Inflammatory macrophage treated with lipopolysaccharide for 4 hours (primary cell): ENCODE data around the gene IKBKG.
"Not testable (repeated sequence)": the region's sequence is repeated elsewhere in the genome, so short reads cannot be mapped to it uniquely, and the experiment has no call there.

ENCODE experiments used
- DNase-seq: peaks from one replicate; pipeline ENCODE4 v3.0.0-alpha.2; 2020

IKBKG gene

GRCh38 chrX:154526901-154527675, 20.3 kb upstream of the IKBKG start:
- peak; percentile 63 for DNase-seq

- DNase-seq, result no peak
These were observed 18.2 kb upstream of the IKBKG start for GRCh38 chrX:154529206-154529612.

- DNase-seq, result no peak
These were observed 17.1 kb upstream of the IKBKG start for GRCh38 chrX:154530286-154530685.

DNA sequence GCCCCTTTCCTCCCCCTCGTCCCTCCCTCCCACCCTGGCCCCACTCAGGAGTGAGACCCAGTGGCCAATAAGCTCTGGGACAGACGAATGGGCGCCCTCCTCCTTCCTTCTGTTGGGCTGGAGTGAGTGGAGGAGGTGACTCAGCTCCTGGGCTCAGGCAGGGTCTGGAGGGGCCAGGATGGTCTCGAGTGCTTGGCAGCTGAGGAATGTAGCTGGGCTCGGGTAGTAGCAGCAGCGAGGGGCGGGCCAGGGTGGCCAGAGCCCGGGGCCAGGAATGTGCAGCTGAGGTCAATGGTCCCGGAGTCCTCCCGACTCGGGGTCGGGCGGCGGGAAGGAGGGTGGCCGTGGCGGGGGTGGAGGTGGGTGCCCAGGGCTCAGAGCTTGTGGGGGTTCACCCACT, 15.8 kb upstream of the IKBKG start:
- no peak for DNase-seq

DNA sequence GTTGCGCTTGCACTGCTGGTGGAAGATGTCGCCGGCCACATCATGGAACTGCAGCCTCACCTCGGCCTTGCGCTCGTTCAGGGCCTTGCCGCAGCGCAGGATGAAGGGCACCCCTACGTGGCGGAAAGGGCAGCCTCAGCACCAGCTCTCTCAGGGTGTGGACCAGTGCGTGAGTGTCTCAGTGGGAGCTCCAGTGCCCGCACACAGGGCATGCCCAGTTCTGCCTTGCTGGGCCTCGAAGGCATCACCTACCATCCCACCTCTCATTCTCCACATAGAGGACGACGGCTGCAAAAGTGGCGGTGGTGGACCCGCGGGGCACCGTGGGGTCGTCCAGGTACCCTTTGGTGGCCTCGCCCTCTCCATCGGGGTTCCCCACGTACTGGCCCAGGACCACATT, 14.7 kb upstream of the IKBKG start:
- DNase-seq, result no peak

- DNase-seq, result peak; percentile 90
These were observed 12.7 kb upstream of the IKBKG start for GRCh38 chrX:154534526-154535322.

- DNase-seq, result no peak
These were observed 11.5 kb upstream of the IKBKG start for GRCh38 chrX:154535892-154536291.

DNA sequence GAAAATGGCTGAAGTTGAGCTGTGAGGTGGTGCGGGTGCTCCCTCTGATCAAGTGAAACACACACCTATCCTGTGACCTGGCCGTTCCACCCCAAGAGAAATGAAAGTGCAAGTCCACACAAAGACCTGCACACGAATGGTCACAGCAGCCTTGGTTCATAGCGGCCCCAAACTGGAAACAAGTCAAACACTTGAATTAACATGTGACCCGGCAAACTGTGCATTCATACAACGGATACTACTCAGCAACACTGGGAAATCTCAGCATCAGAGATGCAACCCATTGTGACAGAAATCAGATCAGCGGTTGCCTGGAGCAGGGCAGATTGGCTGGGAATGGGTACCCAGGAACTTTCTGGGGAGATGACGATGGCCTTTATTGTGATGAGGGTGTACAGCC, 8.3 kb upstream of the IKBKG start:
- no peak for DNase-seq

DNA sequence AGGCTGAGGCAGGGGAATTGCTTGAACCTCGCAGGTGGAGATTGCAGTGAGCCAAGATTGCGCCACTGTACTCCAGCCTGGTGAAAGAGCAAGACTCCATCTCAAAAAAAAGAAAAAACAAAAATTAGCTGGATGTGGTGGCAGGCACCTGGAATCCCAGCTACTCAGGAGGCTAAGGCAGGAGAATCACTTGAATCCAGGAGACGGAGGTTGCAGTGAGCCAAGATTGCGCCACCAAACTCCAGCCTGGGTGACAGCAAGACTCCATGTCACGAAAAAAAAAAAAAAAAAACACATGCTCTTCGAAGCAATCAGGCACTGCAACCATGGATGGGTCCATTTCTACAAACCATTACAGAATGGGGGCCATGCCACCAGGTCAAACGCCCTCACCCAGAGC, 7.1 kb upstream of the IKBKG start:
- DNase-seq, result peak; percentile 11

- no peak for DNase-seq
These were observed 6.4 kb upstream of the IKBKG start for GRCh38 chrX:154540897-154541535.

DNA sequence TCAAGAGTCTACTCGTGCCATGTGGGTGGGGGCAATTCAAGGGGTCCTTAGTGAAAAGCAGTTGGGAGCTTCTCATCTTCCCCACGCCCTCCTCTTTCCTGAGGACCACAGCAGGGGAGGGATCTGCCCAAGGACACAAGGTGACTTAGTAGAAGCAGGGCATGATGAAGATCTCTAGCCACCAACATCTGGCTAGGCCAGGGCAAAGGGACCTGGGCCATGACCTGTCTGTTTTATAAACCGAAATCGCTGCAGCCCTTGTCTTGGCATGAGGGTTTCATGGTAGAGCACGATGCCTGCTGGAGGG, 5.9 kb upstream of the IKBKG start:
- DNase-seq, result no peak

DNA sequence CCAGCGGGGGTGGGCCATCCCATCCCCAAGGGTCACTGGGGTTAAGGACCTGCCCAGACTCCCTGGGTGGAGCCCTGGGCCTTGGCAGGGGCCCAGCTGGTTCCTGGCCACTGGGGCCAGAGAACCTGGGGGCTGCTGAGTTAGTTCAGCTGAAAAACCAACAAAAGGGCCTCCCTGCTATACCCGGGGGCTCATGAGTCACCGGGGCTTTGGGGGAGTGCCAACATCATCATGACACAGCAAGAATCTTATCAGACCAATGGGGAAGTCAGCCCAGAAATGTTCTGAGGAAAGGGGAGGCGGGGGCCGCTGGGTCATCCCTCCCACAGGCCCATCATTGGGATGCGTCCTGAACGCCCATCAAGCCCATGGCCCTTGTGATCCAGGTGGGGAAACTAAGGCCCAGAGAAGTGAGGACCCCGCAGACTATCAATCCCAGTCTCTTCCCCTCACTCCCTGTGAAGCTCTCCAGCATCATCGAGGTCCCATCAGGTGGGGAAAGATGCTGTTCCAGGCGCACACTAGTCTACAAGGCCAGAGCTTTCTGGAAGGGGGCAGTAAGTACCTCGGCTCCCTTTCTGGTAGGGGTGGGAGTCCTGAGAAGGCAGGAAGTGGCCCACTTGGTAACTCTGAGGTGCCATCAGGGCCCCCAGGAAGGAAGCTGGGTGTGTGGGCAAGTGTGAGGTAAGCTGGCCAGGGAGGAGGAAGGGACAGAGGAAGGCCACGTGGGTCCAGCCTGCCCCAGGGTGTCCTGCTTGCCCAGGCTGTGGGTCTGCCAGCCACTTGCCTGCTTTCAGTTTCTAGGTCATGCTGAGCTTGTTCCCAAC, 5.3 kb upstream of the IKBKG start:
- DNase-seq, result peak; percentile 76

DNA sequence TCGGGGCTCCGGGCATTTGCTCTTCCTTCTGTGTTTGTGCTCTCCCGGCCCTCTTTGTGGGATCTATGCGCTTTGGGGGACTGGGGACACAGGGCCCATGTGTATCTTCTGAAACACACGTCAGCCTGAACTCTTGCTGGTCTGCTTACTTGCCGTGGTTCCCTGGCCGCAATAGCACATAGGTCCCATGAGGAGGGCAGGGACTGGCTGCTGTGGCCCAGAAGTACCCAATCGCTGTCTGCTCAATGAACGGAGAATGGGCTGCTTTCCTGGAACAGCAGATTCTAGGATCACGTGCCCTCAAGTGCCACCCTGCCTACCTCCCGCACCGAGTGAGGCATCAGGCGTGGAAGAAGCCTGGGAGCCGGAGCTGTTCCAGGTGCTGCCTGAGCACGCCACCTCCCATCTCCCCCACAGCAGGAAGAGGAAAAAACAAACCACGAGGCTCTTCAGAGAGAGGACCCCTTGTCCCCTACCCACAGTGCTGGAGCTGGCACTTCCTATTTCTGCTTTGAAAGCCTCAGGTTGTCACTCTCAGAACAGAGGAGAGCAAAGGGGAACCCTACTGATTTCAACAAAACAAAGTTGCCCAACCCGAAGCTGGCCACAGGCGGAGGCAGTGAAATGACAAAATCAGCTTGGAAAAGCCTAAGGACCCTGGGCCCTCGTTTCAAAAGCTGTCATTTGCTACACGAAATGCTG, 4.5 kb upstream of the IKBKG start:
- peak; percentile 86 for DNase-seq

GRCh38 chrX:154545673-154546274, 1.6 kb upstream of the IKBKG start:
- no peak for DNase-seq

GRCh38 chrX:154546354-154547244, 821 bp upstream of the IKBKG start, which contains the start of gene G6PD:
Gene G6PD (minus strand): TSS chrX:154546846. CDS start chrX:154546155, 691 bp downstream.
- DNase-seq, result peak; percentile 65

GRCh38 chrX:154548028-154548316, 552 bp downstream of the IKBKG start:
- DNase-seq, result no peak

DNA sequence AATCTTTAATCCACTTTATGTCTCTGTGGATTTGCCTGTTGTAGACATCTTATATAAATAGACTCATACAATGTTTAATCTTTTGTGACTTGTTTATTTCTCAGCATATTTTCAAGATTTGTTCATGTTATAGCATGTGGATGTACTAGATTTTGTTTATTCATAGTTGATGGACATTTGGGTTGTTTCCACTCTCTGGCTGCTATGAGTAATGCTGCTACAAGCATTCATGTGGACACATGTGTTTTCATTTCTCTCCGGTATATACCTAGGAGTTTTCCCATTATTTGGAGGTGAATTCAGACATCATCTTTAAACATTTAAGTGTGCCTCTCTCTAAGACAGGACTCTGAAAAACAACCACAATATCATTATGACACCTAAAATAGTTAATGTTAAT, 2.3 kb downstream of the IKBKG start:
- no peak for DNase-seq

DNA sequence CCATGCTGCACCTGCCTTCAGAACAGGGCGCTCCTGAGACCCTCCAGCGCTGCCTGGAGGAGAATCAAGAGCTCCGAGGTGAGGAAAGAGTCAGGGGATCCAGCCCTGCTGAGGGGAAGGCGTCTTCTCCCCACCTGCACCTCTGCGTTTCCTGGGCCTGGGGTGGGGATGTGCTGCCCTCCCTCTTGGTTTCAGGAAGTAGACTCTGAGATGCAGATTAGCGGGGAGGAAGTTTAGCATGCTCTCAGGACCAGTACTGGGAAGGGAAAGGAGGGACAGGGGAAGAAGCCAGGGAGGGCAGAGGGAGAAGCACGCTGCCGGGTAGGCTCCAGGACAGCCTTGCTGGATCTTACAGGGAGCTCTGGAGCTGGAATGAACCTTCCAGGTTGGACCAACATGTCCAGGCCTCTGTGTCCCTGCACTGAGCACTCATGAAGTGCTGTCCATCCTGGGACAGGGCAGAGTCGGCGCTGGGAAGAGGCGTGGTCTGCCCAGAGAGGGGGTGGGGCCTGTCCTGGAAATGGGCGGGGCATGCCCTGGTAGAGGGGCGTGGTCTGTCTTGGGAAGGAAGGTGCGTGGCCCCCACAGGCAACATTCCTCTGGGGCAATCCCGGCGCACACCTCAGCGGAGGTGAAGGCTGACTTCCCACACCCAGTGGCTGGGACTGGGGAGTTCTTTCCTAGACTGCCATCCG, 4.8 kb downstream of the IKBKG start:
- DNase-seq, result peak; percentile 4

- DNase-seq, result not testable (repeated sequence)
These were observed 10.8 kb downstream of the IKBKG start for GRCh38 chrX:154558060-154558690.

DNA sequence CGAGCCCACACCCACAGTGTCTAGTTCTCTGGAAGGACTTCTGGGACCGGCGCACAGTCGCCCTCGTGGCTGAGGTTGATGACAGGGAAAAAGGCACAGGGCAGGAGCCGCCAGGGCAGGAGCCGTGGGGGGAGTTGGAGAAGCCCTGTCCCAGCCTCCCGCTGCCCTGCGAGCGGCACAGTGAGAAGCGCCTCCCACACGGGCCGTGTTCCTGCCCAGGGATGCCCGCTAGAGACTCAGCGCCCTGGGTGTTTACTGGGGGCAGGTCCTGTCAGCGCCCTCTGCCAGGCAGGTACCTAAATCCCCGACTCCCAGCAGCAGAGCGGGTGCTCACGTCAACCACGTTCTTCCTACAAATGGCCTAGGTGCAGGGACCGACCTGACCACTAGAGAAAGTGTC, 11.5 kb downstream of the IKBKG start:
- DNase-seq, result not testable (repeated sequence)
